ENCODE results near the gene KAT6B.
"Not testable (repeated sequence)": the region's sequence is repeated elsewhere in the genome, so short reads cannot be mapped to it uniquely, and the experiment has no call there.

KAT6B gene

DNA sequence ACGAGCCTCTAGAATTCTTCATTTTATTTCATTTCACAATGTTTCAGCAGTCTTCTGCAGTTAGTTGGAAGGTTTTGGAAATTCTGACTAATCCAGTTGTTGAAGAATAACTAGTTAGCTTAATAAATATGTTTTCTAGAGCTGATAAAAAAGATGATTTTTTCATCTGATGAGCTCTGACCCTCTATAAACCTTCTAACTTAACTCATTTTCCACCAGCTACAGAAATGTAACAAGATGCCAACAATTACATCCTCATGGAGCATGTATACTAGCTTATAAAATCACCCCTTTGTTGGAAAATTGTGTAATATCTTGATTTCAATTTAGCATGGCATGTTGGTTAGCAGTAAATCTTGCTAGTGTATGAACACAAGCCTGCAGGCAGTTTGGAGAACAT, 33.1 kb downstream of the KAT6B start:
- no peak for DNase-seq (ENCODE audit: low read depth in 3 of 3)

DNA sequence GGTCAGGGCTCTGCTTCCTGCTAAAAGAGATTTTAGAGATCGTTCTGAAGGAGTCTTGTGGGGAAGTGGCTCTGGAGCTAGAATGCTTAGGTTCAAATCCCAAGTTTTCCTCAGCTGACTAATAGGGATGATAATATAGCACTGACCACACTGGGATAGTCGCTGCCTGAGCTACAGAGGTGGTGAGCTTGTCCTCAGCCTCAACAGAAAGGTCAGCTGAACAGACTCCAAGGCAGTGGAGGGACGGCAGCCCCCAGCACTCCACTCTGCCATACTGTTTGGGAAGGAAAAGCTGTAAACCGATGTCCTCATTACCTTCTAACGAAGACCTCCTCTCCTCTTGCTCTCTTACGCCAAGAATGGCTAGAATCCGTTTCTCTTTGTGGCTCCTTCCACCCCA, 36.2 kb downstream of the KAT6B start:
- no peak for DNase-seq (ENCODE audit: low read depth in 3 of 3)

DNA sequence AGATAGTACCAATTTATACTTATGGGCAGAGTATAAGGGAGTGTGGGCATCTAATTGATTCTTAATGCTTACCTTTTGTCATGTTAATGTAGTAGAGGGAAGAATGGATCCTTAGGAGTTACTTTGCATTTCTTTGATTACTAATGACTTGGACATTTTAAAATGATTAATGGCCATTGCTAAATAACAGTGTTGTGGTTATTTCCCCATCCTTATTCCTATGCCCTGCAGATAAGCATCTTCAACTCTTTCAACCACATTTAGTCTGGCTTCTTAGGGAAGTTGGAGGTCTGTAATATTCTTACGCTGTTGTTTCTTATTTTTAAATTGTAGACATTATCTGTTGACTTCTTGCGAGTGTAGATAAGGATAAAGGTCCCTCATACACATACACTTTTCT, 37.2 kb downstream of the KAT6B start:
- no peak for DNase-seq (ENCODE audit: low read depth in 3 of 3)

DNA sequence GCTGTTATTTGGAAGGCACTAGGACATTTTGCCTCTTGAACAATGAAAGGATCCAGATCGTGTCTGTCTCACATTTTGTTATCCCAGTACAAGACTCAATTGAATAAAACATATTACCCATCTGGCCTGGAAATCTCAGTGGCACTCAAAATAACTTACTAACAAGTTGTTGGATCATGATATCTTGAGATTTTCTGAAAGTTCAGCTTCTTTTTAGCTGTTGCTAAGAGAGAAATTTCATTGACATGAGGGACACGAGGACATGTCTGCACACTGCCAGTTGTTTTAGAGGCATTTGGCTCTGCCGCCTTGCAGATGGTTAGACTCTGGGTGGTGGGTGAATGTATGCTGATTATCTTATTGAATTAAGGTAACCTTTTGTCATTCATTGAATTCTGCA, 41.0 kb downstream of the KAT6B start:
- no peak for DNase-seq (ENCODE audit: low read depth in 3 of 3)

DNA sequence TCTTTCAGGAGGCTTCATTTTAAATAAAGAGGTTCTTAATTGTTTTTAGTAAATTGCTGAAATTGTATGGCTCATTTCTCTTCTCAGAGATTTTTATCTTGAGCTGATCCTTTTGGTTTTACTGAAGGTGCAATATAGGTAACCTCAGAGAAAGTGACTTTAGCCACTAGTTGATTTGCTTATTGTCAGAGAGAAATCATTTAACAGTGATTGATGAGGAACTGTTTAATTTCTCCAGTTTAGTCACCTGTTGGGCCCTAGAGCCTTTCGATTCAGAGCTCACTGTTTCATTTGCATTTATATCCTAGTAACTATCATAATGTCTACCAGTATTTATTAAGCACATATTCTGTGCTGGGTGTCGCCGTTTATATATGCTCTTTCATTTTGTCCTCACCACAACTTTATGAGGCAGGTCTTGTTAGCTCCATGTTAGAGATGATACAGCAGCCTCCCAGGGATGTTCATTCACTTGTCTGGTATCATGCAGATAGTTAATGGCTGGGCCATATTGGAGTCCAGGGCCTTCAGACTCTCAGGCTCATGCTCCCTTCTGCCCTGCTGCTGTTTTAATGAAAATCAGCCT, 42.1 kb downstream of the KAT6B start:
- DNase-seq (ENCODE audit: low read depth in 3 of 3), result no peak

DNA sequence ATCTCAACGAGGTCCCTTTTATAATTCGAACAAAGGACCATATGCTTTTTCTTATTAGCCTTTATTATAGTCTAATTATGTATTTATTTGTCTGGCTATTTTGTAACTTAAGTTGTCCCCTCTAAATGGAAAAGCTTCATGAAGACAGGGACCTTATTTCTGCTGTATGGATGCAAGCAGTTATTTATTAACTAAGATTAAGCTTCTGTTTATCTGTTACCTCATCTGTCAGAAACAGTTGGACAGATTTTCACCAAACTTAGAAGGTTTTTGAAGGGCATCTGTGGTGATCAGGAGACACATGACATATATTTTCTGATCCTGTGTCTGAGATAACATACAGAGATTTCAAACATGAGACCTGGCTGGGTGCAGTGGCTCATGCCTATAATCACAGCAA, 43.2 kb downstream of the KAT6B start:
- no peak for DNase-seq (ENCODE audit: low read depth in 3 of 3)

DNA sequence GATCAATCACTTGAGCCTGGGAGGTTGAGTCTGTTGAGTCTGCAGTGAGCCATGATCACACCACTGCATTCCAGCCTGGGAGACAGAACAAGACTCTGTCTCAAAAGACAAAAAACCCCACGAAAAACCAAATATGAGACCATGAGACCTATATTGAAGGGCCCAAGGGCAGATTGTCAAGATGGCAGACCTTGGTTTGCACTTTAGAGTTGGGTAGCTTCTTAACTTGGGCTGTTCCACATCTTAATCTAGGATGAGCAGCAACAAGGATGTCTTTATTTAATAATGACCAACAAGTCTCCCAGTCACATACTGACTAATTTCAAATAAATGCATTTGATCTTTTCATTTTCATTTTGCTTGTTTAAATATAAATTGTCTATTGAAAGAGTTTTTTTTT, 43.8 kb downstream of the KAT6B start:
- no peak for DNase-seq (ENCODE audit: low read depth in 3 of 3)

DNA sequence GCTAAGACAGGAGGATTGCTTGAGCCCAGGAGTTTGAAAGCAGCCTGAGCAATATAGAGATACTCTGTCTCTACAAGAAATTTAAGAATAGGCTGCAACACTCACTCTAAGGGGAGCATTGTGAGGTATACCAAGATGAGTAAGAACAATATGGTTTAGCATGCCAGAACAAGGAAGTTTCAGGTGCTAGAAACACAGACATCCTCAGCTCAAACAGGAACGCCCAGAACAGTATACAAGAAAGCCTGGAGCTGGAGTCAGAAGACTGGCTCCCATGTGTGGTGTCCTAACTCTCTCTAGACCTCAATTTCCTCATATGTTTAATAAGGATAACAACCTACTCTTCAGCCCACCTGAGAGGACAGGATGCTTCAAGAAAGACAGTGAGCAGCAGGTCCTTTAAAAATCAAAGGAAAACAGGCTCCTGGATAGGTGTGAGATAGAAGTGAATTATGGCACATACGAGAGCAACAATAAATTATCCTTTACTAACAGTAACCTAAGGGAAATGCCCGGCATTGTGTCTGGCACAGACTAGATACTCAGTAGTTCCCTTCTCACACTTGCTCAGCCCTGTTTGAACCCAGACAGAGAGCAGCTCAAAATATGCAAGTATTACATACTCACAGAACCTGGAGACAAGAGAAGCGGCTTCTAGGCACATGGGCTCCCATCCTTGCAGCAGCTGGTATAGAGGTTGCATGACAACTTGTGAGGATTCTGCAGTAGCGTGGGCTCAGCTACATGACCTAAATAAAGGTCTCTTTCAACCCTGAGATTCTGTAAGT, 45.4 kb downstream of the KAT6B start:
- no peak for DNase-seq (ENCODE audit: low read depth in 3 of 3)

DNA sequence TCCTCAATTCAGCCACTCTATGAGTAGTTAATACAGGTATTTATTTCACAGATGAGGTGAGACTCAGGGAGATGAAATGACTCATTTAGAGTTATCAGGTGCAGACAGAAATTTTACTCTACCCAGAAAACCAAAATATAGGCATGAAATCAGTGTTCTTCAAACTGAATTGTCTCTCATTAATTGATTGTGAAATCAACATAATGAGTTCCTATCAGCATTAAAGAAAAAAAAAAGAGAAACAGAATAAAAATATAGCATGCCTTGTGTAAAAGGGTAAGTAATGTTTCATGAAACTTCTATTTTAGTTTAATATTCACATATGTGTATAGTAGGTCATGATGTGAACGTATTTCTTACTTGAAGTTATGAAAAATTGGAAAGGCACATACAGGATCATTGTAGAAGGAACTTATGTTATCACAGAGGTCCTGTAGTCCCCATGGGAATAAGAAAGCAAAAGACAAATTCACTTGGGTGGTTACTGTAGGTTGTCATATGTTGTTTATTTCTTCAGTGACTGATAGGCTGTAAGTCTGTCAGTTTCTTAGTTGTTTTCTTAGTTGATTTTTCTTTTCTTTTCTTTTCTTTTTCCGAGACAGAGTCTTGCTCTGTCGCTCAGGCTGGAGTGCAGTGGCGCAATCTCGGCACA, 47.5 kb downstream of the KAT6B start:
- no peak for DNase-seq (ENCODE audit: low read depth in 3 of 3)

DNA sequence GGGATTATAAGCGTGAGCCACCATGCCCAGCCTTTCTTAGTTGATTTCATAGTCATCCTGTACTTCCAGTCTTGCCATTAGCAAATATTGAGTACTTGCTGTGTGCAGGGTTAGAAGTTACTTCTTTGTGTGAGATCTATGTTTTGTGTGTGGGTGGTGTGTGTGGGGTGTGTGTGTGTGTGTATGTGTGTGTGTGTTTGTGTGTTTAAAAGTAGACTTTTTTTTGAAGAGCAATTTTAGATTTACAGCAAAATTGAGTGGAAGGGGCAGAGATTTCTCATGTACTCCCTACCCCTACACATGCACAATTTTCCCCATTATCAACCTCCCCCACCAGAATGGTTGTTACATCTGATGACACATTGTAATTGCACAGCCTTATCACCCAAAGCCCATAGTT, 48.2 kb downstream of the KAT6B start:
- DNase-seq (ENCODE audit: low read depth in 3 of 3), result no peak

DNA sequence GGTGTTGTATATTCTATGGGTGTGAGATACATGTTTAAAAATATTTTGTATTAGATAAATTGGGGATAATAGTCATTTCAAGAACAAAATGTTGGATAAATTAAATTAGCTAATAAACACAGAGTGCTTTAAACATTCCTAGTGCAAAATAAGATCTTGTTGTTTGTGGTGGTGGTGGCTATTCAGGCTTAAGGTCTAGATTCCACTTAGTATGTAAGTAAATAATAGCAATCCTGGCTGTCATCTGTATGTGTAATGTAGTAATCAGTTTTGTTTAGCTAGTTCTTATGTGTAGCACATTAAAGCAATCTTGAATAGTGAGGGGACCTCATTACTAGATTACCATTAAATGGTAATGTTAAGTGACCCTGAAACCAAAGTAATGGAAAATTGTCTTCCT, 48.7 kb downstream of the KAT6B start:
- DNase-seq (ENCODE audit: low read depth in 3 of 3), result no peak

DNA sequence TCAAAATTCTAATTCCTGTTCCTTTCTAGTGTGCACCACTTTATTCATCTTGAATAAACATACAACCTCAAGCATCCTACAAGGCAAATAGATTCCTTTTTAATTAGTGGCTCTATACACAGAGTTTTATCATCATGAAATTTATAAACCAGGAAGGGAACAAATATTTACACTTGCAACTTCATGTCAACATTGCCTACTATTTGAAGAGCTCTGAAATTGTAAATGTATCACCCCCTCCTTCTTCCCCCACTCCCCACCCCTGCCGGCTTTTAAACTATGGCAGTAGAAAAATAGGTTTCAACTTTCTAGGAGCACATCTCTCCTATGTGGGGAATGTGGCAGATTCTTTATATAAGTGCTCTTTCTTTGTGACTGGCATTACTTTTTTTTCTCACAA, 49.6 kb downstream of the KAT6B start:
- no peak for DNase-seq (ENCODE audit: low read depth in 3 of 3)

DNA sequence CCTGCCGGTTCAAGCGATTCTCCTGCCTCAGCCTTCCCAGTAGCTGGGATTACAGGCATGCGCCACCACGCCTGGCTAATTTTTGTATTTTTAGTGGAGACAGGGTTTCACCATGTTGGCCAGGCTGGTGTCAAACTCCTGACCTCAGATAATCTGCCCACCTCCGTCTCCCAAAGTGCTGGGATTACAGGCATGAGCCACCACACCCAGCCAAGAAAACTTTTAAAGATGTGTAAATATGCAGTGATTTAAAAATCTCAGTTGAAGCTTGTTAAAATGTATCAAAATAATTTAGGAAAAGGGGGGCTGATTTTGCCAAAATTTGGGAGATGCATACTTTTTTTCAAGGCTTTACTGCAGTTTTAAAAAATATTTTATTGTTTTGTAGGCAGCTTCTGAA, 50.7 kb downstream of the KAT6B start:
- DNase-seq (ENCODE audit: low read depth in 3 of 3), result not testable (repeated sequence)

DNA sequence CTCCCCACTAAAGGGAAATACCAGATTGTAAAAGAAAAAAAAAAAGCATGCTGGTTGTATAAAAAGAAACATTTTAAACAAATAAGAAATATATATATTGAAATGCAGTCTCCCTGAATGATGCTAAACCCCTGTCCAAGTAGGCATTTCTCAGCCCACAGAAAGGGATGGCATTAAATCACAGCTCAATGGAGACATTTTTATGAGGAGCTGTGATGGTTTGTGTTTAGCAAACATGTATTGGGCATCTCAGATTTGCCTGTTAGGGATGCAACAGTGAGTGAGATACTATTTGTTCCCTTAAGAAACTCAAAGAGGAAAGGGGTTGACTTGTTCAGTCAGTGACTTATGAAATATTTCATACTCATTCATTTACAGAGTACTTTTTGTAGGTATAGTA, 51.5 kb downstream of the KAT6B start:
- DNase-seq (ENCODE audit: low read depth in 3 of 3), result no peak

DNA sequence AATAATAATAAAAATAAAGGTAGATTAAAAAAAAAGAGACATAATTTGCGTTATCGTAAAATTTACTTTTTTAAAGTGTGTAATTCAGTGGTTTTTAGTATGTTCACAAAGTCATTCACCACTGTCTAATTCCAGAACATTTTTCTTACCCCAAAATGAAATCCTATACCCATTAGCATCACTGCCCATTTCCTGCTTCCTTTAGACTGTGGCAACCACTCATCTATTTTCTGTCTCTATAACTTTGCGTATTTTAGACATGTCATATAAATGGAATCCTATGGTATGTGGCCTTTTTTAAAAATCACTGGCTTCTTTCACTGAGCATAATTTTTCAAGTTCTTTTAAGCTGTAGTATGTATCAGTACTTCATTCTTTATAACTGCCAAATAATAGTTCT, 53.6 kb downstream of the KAT6B start:
- DNase-seq (ENCODE audit: low read depth in 3 of 3), result no peak

DNA sequence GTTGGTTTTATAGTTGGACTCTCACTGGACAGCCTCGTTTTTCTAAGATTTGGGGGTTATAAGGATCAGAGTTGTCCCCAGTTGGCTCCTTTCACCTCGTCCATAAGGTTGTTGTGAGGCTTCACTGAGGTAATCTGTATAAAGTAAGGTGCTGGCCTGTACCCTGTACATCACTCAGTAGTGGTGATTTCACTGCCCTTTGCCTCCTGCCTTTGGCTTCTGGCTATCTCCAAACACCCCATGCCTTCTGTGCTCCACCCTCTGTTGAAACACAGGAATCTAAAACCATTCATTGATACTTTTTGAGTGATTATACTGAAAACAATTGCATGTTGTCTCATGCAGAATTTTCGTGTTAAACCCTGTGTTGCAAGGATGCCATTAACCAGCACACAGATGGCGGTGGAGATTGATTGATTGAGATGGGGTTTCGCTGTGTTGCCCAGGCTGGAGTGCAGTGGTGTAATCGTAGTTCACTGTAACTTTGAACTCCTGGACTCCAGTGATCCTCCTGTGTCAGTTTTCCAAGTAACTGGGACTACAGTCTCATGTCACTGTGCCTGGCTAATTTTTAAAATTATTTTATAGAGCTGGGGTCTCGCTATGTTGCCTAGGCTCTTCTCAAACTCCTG, 55.0 kb downstream of the KAT6B start:
- DNase-seq (ENCODE audit: low read depth in 3 of 3), result no peak

DNA sequence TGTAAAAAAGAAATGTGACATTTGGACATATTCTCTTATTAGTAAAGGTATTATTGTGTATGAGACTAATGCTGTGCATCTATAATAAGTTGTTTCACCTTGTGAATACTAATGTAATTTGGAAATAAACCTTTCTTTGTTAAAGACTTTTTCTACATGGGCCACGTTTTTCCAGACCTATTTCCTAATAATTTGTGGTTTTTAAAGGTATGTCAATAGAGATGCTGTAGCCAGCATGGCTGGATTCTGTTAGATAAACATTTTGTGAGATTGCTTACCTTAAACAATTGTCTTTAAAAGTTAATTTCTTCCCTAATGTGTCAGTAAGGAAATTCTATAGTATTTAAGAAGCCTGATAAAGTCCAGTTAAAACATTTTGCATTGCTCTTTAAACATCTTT, 56.0 kb downstream of the KAT6B start:
- DNase-seq (ENCODE audit: low read depth in 3 of 3), result no peak

DNA sequence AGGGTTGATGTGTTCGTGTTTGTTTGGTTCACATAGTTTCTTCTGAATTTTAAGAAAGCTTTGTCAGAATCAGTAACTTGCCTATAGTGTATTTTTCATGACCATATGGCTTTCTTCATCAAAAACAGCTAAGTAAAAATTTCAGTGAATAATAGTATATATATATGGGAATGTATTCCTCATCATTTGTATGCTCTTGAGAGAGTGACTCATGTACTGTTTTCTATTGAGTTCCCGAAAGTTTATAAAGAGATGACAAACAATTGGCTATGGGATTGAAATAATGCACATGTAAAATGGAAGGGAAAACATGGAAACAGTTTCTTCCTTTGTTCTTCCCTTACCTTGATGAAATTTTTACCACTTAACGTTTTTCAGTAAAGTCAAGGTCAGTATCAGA, 56.4 kb downstream of the KAT6B start:
- DNase-seq (ENCODE audit: low read depth in 3 of 3), result no peak

DNA sequence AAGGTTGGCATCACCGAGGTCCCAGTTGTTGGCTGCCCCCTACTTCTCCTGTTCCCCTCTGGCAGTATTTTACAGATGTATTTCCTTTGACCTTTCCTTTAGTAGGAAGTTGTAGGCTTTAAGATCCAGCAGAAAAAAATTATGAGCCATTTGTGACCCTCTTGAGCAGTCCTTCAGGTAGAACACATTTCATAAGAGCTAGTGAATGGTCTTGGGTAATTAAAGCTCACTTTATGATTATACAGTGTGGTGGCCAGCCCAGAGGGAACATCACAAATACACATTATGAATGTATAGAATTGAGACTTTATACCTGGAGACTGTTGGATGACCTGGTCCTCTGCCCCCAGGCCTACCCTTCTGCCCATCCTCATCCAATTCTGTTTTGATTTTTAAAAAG, 57.0 kb downstream of the KAT6B start:
- DNase-seq (ENCODE audit: low read depth in 3 of 3), result no peak

DNA sequence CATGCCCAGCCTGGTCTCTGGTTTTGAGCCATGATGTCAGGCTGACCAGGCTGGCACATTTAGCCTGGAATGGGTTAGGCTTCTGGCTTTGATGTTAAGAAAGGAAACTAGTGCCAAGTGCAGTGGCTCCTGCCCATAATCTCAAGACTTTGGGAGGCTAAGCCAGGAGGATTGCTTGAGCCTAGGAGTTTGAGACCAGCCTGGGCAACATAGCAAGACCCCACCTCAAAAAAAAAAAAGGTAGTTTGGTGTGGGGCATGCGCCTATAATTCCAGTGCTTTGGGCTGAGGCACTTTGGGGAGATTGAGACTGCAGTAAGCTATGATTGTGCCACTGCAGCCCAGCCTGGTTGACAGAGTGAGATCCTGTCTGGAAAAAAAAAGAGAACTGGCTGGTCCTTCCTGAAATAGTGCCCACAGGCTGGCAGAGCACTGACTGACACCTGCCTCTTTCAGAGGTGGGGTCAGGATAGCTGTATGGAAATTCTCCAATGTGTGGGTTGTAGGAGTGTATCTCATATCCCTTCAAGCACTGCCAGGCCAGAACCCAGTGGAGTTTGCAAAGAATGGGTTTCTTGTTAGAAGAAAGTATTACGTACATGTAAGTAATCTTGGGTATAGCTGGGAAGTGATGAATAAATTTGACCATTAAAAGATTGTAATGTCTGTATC, 61.3 kb downstream of the KAT6B start:
- DNase-seq (ENCODE audit: low read depth in 3 of 3), result no peak

DNA sequence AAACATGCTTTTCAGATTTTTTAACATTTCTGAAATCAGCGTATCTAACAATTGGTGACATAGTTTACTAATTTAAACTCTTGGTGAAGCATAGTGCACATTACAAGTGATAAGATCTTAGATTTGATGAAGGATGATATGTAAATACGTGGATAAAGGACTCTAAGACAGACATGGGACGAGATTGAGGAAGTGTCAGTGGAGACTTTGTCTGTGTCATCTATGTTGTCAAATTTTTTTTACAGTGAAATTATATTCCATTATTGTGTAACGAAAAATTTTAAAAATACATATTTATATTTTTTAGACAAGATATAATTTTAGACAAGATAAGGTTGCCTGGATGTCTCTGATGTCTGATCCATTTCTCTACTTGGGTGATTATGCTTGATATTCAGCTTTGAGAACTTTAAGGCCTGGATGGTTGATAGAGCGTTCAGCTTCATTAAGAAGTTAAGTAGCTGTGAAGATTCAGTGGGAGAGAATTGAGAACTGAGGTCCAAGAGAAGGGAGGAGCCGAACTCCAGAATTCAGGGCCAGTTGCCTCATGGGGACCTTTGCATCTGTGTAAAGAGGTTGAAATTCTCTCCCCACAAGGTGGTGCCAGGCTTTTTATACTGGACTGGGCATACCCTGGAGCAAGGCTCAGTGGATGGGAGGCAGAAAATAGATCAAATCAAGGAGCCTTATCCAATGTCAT, 62.7 kb downstream of the KAT6B start:
- DNase-seq (ENCODE audit: low read depth in 3 of 3), result no peak

DNA sequence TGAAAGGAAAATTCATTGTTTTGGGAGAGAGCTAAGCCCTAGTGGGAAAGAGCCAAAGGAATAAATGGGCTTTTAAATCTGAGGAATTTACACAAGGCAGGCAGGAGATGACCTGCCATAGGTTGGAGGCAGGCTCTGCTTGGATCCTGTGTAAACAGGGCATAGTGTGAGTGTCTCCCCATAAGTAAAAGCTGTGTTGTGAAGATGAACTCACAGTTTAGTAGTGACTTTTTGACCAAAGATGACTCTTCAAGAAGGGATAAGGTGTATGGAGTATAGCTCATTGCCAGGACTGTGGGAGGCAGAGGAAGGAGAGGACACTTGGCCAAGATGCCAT, 63.2 kb downstream of the KAT6B start:
- no peak for DNase-seq (ENCODE audit: low read depth in 3 of 3)

Measured in stimulated activated CD4-positive, alpha-beta T cell treated with anti-CD3 and anti-CD28 coated beads, TNF-alpha, amount 100 ng/mL, for 4 hours (primary cell).